ENCODE results near the gene LIMCH1. TPM values are rescaled to one million over a fixed set of nuclear protein-coding genes. Genes with fewer than 3 reads are reported as not detected.

Gene LIMCH1
- total RNA-seq, 1 donor from 2014 or later: not detected

DNA sequence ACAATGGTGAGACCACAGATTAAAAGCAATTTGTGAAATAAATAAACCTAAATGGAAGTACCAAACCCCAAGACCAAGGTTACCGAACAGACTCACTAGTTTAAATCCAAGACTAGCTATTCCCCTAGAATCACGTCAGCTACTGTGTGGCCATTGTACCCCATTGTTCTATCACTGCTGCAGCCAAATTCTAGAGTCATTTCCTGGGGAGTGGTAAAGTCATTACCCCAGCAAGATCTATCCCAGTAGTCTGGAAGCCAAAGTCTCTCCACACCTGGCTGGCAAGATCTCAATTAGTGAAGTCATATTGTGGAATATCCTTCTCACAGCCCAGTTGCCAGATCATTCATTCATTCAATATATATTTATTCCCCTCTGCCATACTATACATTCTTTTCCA is 143.1 kb downstream of the LIMCH1 start:
- DNase-seq: no peak
- Mint-ChIP-seq H3K4me1 (no peaks in the 10 kb centered on the region), H3K36me3 (ENCODE audit: low read depth) (no peaks in the 10 kb centered on the region), H3K27me3 (peaks cover 3% of the 10 kb centered on the region), H3K27ac (no peak overlapping the region), H3K4me3 (no peak overlapping the region), H3K9me3 (no peaks in the 10 kb centered on the region)
- TF ChIP-seq, protein P1, sequence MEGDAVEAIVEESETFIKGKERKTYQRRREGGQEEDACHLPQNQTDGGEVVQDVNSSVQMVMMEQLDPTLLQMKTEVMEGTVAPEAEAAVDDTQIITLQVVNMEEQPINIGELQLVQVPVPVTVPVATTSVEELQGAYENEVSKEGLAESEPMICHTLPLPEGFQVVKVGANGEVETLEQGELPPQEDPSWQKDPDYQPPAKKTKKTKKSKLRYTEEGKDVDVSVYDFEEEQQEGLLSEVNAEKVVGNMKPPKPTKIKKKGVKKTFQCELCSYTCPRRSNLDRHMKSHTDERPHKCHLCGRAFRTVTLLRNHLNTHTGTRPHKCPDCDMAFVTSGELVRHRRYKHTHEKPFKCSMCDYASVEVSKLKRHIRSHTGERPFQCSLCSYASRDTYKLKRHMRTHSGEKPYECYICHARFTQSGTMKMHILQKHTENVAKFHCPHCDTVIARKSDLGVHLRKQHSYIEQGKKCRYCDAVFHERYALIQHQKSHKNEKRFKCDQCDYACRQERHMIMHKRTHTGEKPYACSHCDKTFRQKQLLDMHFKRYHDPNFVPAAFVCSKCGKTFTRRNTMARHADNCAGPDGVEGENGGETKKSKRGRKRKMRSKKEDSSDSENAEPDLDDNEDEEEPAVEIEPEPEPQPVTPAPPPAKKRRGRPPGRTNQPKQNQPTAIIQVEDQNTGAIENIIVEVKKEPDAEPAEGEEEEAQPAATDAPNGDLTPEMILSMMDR (IDR thresholded peaks at IDR 0.05): no peak
- no peak for ATAC-seq (ENCODE audit: low read depth)
- intact Hi-C loops (cut with micrococcal nuclease): no loop called here
- ChIA-PET POLR2A (no interaction called here), CTCF (no interaction called here)

DNA sequence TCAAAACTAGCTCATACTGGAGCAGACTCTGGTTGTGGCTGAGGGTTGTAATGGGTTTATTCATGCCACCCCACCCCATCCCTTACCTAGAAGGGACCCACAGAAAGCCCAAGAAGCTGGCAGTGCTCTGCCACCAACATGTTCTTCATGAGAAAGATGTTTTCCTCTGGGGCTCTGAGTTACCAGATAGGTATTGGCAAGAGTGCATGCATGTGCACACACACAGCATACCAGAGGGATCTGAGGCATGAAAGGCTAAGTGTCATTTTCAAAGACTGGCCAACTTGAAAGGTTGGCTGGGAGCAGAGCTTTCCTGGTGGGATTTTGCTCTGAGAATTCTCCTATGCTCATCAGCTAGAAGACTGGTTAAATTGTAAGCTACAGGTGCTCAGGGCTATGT is 145.4 kb downstream of the LIMCH1 start:
- no peak overlapping the region for H3K4me3 Mint-ChIP-seq
- ChIA-PET CTCF (no interaction called here), POLR2A (no interaction called here)
- TF ChIP-seq, protein P1 (IDR thresholded peaks at IDR 0.05): no peak
- H3K36me3 Mint-ChIP-seq (ENCODE audit: low read depth): no peaks in the 10 kb centered on the region
- intact Hi-C loops (cut with micrococcal nuclease): no loop called here
- no peaks in the 10 kb centered on the region for H3K4me1 Mint-ChIP-seq
- ATAC-seq (ENCODE audit: low read depth) (no peak), DNase-seq (no peak)
- peaks cover 6% of the 10 kb centered on the region for H3K27me3 Mint-ChIP-seq
- no peaks in the 10 kb centered on the region for H3K9me3 Mint-ChIP-seq
- H3K27ac Mint-ChIP-seq: no peak overlapping the region

DNA sequence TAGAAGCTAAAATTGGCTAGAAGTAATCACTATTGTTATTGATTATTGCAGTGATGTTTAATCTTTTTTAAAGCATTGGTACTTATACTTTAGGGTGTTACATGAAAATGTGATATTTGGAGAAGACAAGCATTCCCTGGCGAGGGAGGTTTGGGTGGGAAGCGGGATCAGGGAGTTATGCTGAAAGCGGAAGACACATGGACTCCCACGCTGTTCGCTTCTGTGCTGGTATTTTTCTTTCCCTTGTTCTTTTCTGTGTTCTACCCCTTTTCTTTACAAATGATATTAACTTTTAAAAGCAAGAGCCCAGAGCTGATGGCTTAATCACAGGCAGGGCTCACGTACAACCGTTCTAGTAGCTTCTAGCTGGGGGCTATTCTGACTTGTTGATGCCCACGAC is 148.9 kb downstream of the LIMCH1 start:
- Mint-ChIP-seq H3K4me1 (no peaks in the 10 kb centered on the region), H3K9me3 (no peaks in the 10 kb centered on the region), H3K27me3 (peaks cover 4% of the 10 kb centered on the region), H3K36me3 (ENCODE audit: low read depth) (no peaks in the 10 kb centered on the region), H3K4me3 (no peak overlapping the region), H3K27ac (no peak overlapping the region)
- intact Hi-C loops (cut with micrococcal nuclease): no loop called here
- DNase-seq: no peak
- POLR2A ChIA-PET: no interaction called here
- ATAC-seq (ENCODE audit: low read depth): no peak
- TF ChIP-seq, protein P1 (IDR thresholded peaks at IDR 0.05): no peak
- CTCF ChIA-PET: interaction anchor here (1.0 kb wide), 1 partner anchor 11 kb away, joined by 3 read pairs; no protein-coding TSS in a partner anchor

DNA sequence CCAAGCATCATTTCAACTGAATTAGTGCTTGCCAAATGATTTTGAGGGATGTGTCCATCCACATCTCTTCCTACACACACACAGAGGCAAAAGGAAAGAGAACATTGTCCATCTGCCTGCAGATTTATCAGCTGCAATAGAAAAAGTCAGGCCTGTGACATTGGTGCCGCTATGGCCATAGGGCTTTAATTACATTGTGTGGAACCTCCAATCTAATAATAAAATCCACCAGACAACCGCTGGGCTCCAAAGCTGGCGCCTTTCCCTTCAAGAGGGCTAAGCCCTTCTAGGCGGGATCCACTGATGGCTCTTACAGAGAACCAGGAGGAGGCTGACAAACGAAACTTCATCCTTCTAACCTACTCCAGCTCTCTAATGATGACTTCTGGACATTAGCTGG is 150.0 kb downstream of the LIMCH1 start:
- POLR2A ChIA-PET: no interaction called here
- H3K27ac Mint-ChIP-seq: no peak overlapping the region
- no peaks in the 10 kb centered on the region for H3K36me3 Mint-ChIP-seq (ENCODE audit: low read depth)
- H3K27me3 Mint-ChIP-seq: peaks cover 4% of the 10 kb centered on the region
- CTCF ChIA-PET: no interaction called here
- DNase-seq (no peak), ATAC-seq (ENCODE audit: low read depth) (no peak)
- no peaks in the 10 kb centered on the region for H3K4me1 Mint-ChIP-seq
- H3K9me3 Mint-ChIP-seq: no peaks in the 10 kb centered on the region
- intact Hi-C loops (cut with micrococcal nuclease): no loop called here
- TF ChIP-seq, protein P1 (IDR thresholded peaks at IDR 0.05): no peak
- H3K4me3 Mint-ChIP-seq: no peak overlapping the region

DNA sequence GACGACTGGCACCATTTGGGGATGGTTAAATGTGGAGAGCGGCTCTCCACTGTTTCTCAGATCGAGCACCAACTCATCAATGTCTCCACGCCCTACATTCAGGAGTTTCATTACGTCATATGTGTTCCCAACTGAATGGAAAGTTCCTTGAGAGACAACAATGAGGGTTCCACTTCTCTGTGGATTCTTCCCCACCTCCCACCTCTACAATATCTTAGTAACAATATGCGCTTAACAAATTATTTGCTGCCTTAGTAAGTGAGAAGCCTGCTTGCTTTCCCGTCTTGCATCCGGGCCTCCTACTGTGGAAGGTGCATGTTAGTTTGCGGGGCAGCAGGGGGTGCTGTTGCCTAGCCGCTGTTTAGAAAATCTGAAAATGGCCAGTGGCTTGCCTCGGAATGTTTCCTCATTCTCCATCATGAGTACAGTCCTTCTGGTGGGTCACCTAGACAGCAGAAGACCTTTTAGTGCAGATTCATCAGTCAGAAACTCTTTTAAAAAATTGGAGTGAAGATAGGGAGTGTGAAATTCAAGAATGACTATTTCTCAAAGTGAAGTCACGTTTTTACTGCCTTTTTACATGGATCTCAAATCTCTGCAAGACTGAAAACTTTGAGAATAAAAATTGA is 154.9 kb downstream of the LIMCH1 start:
- intact Hi-C loops (cut with micrococcal nuclease): loop anchor here (1.0 kb wide), 2 partner anchors 189 to 195 kb away; no protein-coding TSS in a partner anchor
- Mint-ChIP-seq H3K4me1 (no peaks in the 10 kb centered on the region), H3K9me3 (no peaks in the 10 kb centered on the region), H3K4me3 (no peak overlapping the region), H3K36me3 (ENCODE audit: low read depth) (no peaks in the 10 kb centered on the region), H3K27ac (no peak overlapping the region), H3K27me3 (peaks cover 3% of the 10 kb centered on the region)
- TF ChIP-seq, protein P1 (IDR thresholded peaks at IDR 0.05): no peak
- ChIA-PET POLR2A (no interaction called here), CTCF (no interaction called here)
- ATAC-seq (ENCODE audit: low read depth): no peak
- no peak for DNase-seq
